ENCODE data around the gene TRMU. TPM values are rescaled to one million over a fixed set of nuclear protein-coding genes. Genes with fewer than 3 reads are reported as not detected.

TRMU gene
- total RNA-seq, 1 experiment from 2014 or later = 46.6 TPM

DNA sequence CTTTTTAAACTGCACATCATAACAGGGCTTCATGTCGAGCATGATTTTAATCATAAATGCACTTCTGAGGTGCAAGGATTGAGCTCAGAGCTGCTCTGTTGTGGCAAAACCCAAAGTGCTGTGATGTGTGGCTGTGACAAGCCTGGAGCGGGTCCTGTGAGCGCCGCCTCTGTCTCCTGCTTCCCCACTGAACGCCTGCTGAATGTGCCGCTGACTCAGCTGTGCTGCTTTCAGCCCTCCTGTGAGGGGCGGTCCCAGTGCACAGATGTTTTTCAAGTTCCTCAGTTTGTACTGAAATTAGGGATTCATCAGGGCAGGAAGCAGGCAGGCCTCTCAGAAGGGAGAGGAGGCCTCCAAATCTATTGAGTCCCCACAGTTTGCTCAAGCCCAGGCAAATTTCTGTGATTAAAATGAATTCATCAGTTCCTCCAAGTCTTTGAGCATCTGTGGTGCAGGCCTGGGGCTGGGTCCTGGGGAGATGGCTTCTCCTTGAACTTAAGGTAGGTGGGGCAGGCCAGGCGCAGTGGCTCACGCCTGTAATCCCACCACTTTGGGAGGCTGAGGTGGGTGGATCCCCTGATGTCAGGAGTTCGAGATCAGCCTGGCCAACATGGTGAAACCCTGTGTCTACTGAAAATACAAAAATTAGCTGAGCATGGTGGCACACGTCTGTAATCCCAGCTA is 41.8 kb upstream of the TRMU start:
- ChIA-PET CTCF (interaction anchor here (1.4 kb wide), 1 partner anchor 256 kb away, joined by 3 read pairs; no protein-coding TSS in a partner anchor), POLR2A (no interaction called here)
- intact Hi-C loops (cut with micrococcal nuclease) = no loop called here
- Mint-ChIP-seq H3K27ac (ENCODE audit: low read depth, unreplicated experiment) (no peak overlapping the region), H3K9me3 (ENCODE audit: unreplicated experiment) (no peaks in the 10 kb centered on the region), H3K36me3 (ENCODE audit: insufficient read depth, unreplicated experiment) (peaks cover 41% of the 10 kb centered on the region), H3K27me3 (ENCODE audit: insufficient read depth, unreplicated experiment) (no peaks in the 10 kb centered on the region), H3K4me3 (ENCODE audit: unreplicated experiment) (no peak overlapping the region), H3K4me1 (ENCODE audit: insufficient read depth, unreplicated experiment) (peaks cover 18% of the 10 kb centered on the region)
- TF ChIP-seq, protein P1, sequence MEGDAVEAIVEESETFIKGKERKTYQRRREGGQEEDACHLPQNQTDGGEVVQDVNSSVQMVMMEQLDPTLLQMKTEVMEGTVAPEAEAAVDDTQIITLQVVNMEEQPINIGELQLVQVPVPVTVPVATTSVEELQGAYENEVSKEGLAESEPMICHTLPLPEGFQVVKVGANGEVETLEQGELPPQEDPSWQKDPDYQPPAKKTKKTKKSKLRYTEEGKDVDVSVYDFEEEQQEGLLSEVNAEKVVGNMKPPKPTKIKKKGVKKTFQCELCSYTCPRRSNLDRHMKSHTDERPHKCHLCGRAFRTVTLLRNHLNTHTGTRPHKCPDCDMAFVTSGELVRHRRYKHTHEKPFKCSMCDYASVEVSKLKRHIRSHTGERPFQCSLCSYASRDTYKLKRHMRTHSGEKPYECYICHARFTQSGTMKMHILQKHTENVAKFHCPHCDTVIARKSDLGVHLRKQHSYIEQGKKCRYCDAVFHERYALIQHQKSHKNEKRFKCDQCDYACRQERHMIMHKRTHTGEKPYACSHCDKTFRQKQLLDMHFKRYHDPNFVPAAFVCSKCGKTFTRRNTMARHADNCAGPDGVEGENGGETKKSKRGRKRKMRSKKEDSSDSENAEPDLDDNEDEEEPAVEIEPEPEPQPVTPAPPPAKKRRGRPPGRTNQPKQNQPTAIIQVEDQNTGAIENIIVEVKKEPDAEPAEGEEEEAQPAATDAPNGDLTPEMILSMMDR (IDR thresholded peaks at IDR 0.05; ENCODE audit: unreplicated experiment) = no peak
- BruUV-seq (replicated peaks) = no TSS peak
- DNase-seq (ENCODE audit: unreplicated experiment) = no peak

DNA sequence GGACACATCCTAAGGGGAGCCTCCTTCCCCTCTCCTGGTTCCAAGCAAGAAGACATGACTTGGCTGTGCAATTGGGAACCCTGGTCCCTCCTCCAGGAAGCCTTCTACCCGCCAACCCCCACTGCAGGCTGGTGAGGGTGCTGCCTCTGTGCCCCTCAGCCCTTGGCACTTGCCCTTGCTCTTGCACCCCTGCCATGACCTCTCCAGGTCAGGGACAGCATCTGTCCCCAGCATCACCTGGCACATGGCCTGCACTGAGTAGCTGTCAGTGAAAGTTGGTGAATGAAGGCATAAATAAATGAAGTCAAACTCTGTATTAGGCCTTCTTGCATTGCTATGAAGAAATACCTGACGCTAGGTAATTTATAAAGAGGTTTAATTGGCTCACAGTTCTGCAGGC is 40.7 kb upstream of the TRMU start:
- peaks cover 45% of the 10 kb centered on the region for H3K36me3 Mint-ChIP-seq (ENCODE audit: insufficient read depth, unreplicated experiment)
- POLR2A ChIA-PET = interaction anchor here (1.9 kb wide), 1 partner anchor 10 kb away, joined by 6 read pairs; no protein-coding TSS in a partner anchor

DNA sequence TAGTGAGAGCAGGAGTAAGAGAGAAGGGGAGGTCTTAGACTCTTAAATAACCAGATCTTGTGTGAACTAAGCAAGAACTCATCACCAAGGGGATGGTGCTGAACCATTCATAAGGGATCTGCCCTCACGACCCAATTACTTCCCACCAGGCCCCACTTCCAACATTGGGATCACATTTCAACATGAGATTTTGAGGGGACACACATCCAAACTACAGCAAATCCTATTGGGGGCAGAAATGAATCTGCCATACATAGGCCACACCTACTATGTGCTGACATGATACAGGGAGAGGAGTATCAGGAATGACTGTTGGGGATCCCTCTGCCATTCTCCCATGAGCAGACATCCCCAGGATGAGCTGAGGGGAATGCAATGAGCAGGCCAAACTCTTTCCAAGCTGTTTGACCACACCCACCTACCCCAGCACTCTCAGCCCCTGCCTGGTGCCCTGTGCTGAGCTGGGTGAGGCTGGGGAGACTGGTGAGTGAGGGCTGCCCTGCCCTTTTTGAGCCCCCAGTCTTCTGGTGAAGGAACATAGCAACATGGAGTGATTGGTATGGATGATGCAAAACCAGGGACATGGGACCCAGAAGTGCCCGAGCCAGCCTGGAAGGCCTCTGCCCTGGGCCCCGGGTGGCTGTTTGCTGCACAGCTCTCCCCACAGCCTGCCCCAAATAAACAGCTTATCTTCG is 40.1 kb upstream of the TRMU start:
- H3K4me3 Mint-ChIP-seq (ENCODE audit: unreplicated experiment) = peak overlapping the region; percentile 86
- H3K36me3 Mint-ChIP-seq (ENCODE audit: insufficient read depth, unreplicated experiment) = peaks cover 44% of the 10 kb centered on the region
- H3K9me3 Mint-ChIP-seq (ENCODE audit: unreplicated experiment) = no peaks in the 10 kb centered on the region
- no peak for DNase-seq (ENCODE audit: unreplicated experiment)
- CTCF ChIA-PET = interaction anchor here (0.6 to 4.0 kb wide), 7 partner anchors 9 to 290 kb away, joined by 3 to 16 read pairs (median 3); no protein-coding TSS in a partner anchor
- H3K27ac Mint-ChIP-seq (ENCODE audit: low read depth, unreplicated experiment) = peak overlapping the region; percentile 97
- intact Hi-C loops (cut with micrococcal nuclease) = no loop called here
- TF ChIP-seq, protein P1 (IDR thresholded peaks at IDR 0.05; ENCODE audit: unreplicated experiment) = no peak
- H3K4me1 Mint-ChIP-seq (ENCODE audit: insufficient read depth, unreplicated experiment) = peaks cover 27% of the 10 kb centered on the region
- POLR2A ChIA-PET = interaction anchor here (1.2 to 2.1 kb wide), 7 partner anchors 9 to 287 kb away, joined by 3 to 7 read pairs (median 5); partner anchors contain the start of genes CDPF1, PPARA and TRMU
- BruUV-seq (replicated peaks) = no TSS peak
- no peaks in the 10 kb centered on the region for H3K27me3 Mint-ChIP-seq (ENCODE audit: insufficient read depth, unreplicated experiment)

More for the DNA sequence above, 40.7 kb upstream of the TRMU start:
- intact Hi-C loops (cut with micrococcal nuclease) = no loop called here
- H3K4me1 Mint-ChIP-seq (ENCODE audit: insufficient read depth, unreplicated experiment) = peaks cover 27% of the 10 kb centered on the region
- H3K27me3 Mint-ChIP-seq (ENCODE audit: insufficient read depth, unreplicated experiment) = no peaks in the 10 kb centered on the region
- CTCF ChIA-PET = interaction anchor here (1.3 to 1.4 kb wide), 2 partner anchors 20 to 257 kb away, joined by 3 to 5 read pairs; no protein-coding TSS in a partner anchor
- no TSS peak for BruUV-seq (replicated peaks)
- H3K4me3 Mint-ChIP-seq (ENCODE audit: unreplicated experiment) = peak overlapping the region; percentile 16
- H3K9me3 Mint-ChIP-seq (ENCODE audit: unreplicated experiment) = no peaks in the 10 kb centered on the region
- DNase-seq (ENCODE audit: unreplicated experiment) = no peak
- TF ChIP-seq, protein P1 (IDR thresholded peaks at IDR 0.05; ENCODE audit: unreplicated experiment) = no peak
- H3K27ac Mint-ChIP-seq (ENCODE audit: low read depth, unreplicated experiment) = no peak overlapping the region
